GM18499 (cell line): ENCODE measurements around the gene CIROP.

Experiments
- ATAC-seq: cut with Tn5 transposase; IDR thresholded peaks from one replicate; pipeline ENCODE4 v1.9.1; 2021; ENCODE audit warnings: moderate number of reproducible peaks; ENCODE audit not compliant: insufficient read depth, unreplicated experiment

The CIROP gene, protein sequence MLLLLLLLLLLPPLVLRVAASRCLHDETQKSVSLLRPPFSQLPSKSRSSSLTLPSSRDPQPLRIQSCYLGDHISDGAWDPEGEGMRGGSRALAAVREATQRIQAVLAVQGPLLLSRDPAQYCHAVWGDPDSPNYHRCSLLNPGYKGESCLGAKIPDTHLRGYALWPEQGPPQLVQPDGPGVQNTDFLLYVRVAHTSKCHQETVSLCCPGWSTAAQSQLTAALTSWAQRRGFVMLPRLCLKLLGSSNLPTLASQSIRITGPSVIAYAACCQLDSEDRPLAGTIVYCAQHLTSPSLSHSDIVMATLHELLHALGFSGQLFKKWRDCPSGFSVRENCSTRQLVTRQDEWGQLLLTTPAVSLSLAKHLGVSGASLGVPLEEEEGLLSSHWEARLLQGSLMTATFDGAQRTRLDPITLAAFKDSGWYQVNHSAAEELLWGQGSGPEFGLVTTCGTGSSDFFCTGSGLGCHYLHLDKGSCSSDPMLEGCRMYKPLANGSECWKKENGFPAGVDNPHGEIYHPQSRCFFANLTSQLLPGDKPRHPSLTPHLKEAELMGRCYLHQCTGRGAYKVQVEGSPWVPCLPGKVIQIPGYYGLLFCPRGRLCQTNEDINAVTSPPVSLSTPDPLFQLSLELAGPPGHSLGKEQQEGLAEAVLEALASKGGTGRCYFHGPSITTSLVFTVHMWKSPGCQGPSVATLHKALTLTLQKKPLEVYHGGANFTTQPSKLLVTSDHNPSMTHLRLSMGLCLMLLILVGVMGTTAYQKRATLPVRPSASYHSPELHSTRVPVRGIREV

DNA sequence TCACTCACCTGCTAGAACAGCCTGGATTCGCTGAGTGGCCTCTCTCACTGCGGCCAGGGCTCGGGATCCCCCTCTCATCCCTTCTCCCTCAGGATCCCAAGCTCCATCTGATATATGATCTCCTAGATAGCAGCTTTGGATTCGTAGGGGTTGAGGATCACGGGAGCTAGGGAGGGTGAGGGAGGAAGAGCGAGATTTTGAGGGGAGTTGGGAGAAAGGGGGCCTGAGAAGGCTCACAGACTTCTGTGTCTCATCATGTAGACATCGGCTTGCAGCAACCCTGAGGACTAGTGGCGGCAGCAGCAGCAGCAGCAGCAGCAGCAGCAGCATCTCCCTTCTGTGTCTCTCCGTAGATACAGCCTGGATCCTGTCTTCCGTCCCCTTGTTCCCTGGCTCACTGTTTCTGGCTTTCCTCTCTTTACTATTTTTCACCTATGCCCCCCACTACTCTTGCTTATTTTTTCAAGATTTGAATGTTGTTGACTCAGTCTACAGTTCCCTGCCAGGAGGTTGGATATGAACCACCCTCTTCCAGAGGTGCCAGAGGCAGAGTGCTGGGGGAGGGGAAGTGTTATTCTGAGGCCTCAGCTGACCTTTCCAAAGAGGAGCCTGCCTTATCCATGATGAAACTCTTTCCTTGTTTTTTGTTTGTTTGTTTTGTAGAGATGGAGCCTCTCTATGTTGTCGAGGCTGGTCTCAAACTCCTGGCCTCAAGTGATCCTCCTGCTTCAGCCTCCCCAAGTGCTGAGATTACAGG, at the start of gene CIROP:
CIROP (minus strand) TSS at position 399 of the 757 bp plus-strand sequence; CDS start at position 330, 69 bp downstream.
- no peak for ATAC-seq

DNA sequence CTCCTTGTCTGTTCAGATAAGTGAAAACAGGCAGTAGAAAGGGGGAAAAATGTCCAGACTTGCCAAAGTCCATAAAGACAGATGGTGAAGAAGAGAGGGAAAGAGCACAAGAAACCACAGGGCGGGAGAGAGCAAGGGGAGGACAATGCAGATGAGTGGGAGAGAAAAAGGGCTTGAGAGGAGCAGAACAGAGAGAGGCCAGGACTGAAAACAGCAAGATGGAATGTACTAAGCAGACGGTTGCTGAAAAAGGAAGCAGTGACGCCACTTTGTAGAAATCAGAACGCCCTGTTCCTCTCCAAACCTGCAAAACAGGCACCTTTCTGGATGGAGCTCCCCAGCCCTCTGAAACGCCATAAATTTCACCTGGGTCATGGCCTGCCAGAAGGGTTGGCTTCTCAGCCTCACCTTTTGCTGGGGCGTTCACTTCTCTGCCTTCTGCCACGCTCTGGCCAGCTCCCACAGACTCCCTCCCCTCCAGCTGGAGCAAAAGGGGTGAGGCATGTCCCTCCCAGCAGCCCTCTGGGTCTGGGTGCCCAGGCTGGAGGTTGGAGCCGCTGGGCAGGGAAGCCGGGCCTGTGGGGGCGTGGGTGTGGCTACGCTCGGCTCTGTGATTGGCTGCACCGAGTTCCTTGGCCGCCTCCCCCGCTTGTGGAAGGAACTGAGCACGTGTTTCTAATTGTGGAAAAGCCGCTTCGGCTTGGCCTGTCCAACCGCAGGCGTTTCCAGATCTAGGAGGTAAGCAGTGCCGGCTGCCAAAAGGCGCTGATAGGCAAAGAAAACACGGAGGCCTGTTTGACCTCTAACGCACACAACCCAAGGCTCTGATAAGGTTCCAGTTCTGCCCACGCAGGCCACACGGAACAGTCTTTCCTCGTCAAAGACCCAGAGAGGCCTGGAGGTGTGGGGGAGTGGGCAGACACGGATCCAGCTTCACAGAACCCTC, 49.3 kb upstream of the CIROP start:
- ATAC-seq = no peak

DNA sequence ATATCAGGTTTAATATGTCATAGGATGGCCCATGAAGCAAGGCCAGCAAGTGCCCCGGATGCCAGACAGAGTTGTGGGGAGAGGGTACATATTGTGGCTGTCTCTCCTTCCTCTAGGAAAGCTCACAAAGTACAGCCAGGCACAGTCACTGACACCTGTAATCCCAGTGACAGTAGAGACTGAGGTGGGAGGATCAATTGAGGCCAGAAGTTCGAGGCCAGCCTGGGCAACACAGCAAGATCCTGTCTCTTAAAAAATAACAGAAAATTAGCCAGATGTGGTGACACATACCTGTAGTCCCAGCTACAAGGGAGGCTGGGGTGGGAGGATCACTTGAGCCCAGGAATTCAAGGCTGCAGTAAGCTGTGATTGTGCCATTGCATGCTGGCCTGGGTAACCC, 46.6 kb upstream of the CIROP start:
- no peak for ATAC-seq

DNA sequence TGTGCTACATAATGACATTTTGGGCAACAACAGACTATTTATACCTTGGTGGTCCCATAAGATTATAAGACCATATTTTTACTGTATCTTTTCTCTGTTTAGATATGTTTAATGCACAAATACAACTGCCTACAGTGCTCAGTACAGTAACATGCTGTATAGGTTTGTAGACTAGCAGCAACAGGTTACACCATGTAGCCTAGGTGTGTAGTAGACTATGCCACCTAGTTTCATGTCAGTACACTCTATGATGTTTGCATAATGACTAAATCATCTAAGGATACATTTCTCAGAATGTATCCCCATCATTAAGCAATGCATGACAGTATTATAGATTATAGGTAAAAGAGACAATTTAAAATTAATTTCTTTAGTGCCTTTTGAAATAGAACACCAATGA, 45.0 kb upstream of the CIROP start:
- no peak for ATAC-seq

DNA sequence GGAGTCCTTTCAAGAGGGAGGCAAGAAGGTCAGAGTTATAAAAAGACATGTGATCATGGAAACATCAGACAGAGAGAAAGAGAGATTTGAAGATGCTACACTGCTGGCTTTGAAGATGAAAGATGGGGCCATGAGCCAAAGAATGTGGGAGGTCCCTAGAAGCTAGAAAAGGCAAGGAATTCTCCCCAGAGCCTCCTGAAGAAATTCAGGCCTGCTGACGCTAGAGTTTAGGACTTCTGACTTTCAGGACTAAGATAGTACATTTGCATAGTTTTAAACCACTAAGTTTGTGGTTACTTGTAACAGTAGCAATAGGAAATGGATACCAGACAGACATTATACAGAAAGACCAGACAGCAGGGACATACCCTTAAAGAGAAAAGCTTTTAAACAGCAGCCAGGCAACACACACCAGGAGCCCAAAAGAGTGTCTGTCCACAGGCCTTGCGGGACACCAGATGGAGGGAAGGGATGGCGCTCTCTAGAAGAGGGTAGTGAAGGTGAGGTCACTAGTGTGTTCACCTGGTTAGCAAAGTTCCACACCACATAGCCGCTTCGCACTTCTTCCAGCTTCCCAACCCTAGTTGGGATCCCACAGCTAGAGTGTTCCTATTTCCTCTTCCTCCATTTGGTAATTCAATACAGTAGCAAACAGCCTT, 43.9 kb upstream of the CIROP start:
- no peak for ATAC-seq

DNA sequence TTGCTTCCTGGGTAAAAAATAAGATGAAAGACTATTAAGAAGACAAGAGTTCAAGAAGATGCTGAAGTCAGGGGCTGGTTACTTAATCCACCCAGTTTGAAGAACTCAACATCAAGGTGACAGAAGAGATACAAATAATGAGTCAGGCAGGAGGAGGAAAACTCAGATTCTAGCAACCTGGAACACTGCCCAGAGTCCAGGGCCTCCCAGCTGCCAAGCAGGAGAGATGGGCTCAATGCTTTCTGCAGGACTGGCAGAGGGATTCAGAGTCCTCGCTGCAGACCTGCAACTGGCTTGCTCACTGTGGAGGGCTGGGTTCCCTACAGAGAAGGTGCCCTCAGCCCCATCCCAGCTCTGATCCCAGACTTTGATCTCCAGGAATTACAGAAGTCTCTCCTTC, 42.9 kb upstream of the CIROP start:
- ATAC-seq = no peak

DNA sequence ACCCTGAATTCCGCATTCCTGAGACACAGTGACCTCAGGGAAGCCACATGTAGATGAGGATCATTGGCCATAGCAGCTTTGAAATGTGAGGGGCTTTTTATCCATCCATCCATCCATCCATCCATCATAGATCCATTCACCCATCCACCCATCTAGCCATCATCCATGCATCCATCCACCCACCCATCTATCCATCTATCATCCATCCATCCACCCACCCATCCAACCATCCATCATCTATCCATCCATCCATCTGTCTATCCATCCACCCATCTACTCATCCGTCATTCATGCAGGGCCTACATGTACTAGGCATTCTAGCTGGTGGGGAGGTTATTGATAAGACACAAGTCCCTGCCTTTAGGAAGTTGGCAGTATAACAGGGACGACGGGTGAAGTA, 42.2 kb upstream of the CIROP start:
- no peak for ATAC-seq

DNA sequence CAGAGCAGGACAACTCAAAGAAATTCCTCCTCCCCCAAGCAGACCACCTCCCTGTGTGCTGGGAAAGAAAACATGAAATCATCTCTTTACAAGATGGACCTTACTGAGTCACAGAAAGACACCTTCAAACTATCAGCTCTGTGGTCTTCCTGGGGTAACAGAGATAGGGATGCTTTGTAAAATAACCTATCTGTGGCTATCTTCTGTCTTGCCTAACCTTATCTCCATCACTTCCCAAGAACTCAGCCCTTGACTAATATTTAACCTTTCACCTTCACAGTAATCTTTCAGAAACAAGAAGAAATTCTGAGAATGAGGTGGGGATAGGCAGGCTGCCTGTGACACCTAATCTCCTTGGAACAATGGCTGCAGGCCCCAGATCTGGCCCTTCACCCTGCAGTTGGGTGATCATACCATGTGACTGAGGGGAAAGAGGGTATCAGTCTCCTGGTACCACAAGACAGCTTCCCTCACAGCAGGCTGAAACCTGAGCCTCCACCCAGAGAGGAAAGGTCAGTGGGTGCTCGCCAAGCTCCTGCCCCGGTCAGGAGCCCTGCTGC, 41.6 kb upstream of the CIROP start:
- no peak for ATAC-seq

DNA sequence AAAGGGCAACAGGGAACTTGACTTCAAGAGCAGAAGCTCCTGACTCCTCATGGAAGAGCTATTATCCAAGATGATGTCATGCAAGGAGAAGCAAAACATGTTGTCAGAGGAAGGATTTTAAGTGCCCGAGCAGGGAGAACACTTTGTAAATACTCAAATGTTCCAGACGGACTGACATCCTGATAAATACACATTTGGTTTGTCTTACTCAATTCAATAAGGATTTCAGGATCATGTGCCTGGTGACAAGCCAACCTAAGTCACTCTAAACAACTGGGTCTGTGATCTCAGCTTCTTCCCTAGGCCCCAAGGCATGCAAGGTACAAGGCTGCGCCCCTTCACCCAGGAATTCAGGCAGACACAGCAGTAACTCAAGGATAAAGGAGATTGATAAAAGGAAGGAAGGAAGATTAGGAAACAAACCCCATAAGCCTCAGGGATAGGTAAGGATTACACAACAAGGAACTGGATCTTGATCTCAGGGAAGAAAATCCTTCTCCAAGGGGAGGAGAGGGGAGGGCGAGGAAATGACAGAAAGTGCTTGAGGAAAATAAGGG, 41.1 kb upstream of the CIROP start:
- ATAC-seq = no peak

DNA sequence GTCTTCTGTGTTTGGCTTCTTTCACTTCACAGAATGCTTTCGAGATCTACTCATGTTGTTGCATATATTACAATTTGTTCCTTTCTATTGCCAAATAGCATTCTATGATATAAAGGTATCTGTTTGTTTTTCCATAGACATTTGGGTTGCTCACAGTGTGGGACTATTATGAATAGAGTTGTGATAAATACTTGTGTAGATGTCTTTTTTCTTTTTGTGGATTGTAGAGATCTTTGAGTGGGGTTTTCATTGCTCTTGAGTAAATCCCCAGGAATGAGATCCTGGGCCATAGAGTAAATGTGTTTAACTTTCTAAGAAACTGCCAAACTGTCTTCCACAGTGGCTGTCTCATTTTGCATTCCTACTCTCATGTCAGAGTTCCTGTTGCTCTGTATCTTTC, 39.1 kb upstream of the CIROP start:
- ATAC-seq = no peak

DNA sequence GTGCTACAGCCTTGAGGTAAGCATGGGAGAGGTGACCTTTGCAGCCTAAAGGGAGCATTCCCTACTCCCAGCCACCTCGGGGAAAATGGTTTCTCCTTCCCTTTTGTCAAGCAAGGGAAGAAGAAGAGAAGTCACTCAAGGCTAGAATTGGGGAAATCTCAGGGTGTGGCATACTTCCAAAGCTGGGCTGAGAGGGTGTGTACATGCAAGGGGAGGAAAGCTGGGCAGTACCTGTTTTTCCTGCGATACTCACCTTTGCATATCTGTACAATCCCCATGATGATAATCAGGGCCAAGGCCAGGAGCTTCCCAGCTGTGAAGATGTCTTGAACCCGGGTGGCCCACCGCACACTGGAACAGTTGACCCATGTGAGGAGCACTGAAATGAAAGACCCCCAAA, 38.0 kb upstream of the CIROP start:
- no peak for ATAC-seq

DNA sequence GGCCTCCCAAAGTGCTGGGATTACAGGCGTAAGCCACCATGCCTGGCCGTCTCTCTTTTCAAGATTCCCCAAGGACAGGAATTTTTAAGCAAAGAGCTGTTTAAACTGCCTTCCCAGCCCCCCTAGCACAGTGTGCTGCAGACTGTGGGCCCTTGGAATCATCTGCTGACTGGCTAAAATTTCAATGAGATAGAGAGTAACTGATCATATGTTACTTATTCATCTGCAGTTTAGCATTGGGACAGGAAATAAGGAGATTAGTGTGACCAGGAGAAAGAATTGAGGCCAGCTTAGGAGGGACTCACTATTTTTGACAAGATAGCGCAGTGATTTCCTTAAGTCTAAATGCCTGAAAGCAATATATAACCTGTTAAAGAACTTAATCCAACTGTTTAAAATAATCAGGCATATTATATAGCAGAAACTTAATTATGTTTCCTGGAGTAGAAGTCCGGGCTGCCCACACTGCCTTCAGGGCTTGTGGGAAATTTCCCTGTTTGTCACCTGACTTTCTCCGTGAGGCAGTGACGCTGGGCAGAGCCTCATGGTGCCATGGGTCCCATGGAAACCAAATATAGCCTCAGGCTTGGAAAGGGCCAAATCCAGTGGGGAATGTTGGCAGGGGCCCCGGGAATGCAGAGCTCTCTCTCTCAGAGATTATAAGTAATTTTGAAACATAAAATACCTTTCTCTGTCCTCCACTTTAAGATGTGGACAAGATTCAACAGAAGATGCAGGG, 37.1 kb upstream of the CIROP start:
- ATAC-seq = no peak

DNA sequence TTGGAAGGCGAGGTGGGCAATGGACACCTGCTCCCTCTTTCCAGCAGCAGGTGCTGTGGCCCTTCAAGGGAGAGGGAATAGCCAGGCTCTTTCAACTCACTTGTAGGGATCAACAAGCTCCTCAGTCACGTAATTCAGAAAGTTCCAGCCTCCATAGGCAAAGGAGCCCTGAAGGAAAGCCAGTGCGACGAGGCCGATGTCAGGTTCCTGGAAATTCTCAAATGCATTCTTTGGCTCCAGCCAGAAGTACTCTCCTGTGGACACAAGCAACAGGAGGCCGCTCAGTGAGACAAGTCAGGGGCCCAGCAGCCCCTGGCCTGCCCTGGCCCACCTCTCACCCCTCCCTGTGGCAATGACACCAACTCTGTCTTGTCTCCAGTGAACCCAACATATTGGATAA, 35.6 kb upstream of the CIROP start:
- no peak for ATAC-seq

DNA sequence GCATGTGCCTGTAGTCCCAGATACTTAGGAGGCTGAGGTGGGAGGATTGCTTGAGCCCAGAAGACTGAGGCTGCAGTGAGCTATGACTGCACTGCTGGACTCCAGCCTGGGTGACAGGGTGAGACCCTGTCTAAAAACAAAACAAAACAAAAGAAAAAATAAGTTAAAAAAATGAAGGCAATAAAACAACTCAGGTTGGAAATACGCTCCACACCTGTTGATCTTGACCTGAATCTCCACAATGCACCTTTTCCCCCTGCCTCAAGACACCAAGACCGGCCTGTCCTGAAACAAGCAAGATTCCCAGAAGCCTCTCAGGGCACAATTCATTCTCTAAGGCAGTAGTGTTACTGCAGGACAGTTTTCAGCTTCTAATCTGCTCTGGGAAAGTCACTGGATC, 35.1 kb upstream of the CIROP start:
- no peak for ATAC-seq

DNA sequence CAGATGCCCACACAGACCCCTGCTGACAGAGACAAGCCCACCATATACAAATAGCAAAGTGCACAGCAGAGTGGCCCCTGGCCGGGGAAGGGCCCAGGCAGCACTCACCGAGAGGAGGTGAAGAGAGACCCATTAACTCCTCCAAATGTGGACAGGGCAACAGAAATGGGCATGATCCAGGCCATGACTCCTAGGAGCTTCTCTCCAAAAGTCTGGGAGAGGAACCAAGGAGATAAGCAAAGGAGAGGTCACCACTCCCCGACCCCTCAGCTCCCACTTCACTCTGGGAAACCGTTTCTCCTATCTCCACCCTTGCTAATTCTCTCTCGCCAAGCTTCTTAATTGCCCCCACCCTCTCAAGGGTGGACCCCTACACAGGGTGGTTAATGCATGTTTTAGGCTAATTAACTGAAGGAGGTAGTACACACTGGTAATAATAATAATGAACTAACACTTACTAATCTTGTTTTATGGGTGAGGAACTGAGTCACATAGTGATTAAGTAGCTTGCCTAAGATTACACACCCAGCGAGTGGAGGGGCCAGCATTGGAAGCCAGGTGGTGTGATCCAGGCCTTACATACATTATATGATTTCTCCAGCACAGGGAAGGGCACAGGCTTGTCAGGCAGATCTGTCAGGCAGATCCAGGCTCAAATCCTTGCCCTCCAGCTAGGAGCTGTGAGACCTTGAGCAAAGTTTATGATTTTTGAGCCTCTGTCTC, 33.2 kb upstream of the CIROP start:
- ATAC-seq = no peak

DNA sequence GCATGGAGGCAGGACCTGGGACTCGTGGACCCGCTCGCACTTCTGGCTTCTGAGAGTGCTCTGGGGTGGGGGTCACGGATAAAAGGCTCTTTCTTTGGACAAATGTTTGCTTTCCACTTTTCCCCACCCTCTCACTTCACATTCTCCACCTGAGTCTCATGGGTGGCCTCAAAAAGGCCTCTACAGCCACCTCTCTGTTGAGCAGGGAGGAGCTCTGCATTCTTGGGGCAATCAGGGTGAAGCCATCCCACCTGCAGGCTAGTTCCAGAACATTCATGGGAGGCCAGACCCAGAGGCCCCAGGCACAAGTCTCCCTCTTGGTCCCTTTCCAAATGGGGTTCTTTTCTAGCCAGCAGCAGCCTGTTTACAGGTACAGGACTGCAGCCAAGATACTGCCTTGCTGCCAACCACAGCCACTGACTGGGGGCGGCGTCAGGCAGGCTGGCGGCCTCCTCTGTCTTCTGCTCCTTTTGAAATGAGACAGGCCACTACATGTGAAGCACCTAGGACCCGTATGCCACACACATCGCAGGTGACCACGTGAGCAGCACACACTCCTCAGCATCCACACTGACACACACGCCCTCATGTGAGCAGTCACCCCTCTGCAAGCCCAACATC, 32.5 kb upstream of the CIROP start:
- ATAC-seq = no peak

DNA sequence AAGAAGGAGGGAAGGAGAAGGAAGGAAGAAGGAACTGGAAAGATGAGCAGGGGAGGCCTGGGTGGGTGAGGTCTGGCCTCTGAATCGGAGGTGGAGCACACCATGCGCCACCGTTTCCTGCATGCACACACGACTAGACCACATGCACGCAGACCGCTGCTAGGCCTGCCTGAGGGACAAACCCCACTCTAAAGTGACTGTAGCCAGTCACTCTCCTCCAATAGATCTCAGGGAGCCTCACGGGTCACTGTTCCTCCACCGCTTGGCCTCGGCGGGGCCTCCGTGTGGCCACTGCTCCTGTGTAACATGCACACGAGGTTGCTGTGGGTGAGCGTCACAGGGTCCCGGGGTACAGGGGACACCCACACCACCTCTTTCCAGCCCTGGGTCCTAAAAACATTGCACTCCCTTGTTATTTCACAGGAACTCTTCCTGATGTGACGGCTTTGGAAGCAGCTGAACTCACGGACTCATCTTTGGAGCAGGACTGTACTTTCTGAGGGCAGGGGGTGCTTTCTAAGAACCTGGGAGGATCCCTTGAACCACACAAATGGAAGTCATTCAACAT, 31.9 kb upstream of the CIROP start:
- no peak for ATAC-seq
